Peyer's patch (tissue), 4 donors: ENCODE results near the gene SFXN1.

Source experiments
- POLR2A ChIP-seq, 2 donors: fragments of 450-650 bp; IDR thresholded peaks; one replicate each; pipeline ENCODE4 v1.5.1; 2017; ENCODE audit warnings: antibody characterized with exemption in 2 of 2, mild to moderate bottlenecking in 2 of 2, moderate library complexity in 2 of 2
- TF ChIP-seq, protein P1 (sequence below), 6 experiments: fragments of 450-650 bp in 4 of 6; fragments of 200-600 bp in 2 of 6; sonication (generic) in 1 of 6; IDR thresholded peaks; one replicate each; pipeline ENCODE4 v1.5.1; 2017 to 2019; ENCODE audit warnings: antibody characterized with exemption in 6 of 6, mild to moderate bottlenecking in 3 of 6, moderate library complexity in 1 of 6

DNA sequence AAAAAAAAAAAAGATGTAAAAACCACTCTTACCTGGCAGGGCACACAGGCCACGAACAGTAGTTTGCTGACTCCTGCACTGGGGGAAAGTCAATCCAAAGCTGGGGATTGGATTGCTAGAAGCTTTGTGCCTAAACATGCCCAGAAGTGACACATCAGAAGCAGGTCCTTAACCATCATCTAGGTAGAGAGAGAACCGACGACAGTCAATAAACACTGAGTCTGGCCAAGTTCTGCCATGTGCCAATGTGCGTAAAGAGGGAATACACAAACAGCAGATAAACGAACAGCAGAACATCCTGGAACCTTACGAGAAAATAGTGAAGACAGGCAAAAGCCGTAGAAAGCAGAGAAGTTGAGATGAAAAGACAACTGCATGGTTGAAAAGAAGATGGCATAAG lies 14.9 kb downstream of the SFXN1 start:
- TF ChIP-seq, protein P1, sequence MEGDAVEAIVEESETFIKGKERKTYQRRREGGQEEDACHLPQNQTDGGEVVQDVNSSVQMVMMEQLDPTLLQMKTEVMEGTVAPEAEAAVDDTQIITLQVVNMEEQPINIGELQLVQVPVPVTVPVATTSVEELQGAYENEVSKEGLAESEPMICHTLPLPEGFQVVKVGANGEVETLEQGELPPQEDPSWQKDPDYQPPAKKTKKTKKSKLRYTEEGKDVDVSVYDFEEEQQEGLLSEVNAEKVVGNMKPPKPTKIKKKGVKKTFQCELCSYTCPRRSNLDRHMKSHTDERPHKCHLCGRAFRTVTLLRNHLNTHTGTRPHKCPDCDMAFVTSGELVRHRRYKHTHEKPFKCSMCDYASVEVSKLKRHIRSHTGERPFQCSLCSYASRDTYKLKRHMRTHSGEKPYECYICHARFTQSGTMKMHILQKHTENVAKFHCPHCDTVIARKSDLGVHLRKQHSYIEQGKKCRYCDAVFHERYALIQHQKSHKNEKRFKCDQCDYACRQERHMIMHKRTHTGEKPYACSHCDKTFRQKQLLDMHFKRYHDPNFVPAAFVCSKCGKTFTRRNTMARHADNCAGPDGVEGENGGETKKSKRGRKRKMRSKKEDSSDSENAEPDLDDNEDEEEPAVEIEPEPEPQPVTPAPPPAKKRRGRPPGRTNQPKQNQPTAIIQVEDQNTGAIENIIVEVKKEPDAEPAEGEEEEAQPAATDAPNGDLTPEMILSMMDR (IDR thresholded peaks at IDR 0.05), result no peak
- TF ChIP-seq POLR2A (IDR thresholded peaks at IDR 0.05), result no peak
